ENCODE measurements around the gene RTBDN.
"Not testable (repeated sequence)": the region's sequence is repeated elsewhere in the genome, so short reads cannot be mapped to it uniquely, and the experiment has no call there.

RTBDN gene

DNA sequence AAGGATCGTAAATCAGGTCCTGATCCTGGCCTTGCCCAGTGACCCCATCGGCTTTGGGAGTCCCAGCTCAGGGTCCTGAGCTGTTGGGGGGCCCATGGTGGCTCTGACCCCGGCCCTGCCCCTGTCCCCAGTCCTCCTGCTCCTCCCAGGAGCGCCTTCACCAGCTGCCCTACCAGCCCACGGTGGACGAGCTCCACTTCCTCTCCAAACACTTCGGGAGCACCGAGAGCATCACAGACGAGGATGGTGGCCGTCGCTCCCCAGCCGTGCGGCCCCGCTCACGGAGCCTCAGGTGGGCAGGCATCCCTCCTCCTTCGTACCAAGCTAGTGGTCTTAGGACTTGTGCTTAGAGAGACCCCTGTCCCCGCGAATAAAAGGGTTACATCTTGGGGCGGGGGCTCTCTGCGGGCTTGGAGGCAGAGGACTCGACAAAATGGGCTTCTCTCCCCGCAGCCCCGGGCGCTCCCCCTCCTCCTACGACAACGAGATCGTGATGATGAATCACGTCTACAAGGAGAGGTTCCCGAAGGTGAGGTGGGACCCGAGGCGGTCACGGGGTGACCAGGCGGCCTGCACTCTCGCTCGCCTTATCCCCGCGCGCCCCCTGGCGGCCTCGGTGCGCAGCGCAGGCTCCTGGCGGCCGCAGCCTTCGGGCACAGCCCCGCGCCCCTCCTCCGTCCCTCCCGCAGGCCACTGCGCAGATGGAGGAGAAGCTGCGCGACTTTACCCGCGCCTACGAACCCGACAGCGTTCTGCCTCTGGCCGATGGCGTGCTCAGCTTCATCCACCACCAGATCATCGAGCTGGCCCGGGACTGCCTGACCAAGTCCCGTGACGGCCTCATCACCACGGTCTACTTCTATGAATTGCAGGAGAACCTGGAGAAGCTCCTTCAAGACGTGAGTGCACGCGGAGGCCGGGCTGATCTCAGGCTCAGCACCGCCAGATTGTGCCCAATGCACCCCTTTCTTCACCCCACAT lies 13.1 kb upstream of the RTBDN start:
- Histone ChIP-seq H3K27me3 (ENCODE audit: control insufficient read depth, insufficient read depth, low read length) (no peaks in the 10 kb centered on the region), H3K4me3 (ENCODE audit: low read depth, low read length) (peak overlapping the region; percentile 24; the same call in 1 of the 2 replicates), H3K9ac (ENCODE audit: low read depth, low read length) (no peak overlapping the region), H3K9me3 (ENCODE audit: control insufficient read depth, insufficient read depth, low read length) (no peaks in the 10 kb centered on the region), H3K4me1 (ENCODE audit: control insufficient read depth, insufficient read depth, low read length) (0 out of 2 replicates have a peak, but pooled peaks cover 4% of the 10 kb centered on the region), H3K27ac (ENCODE audit: low read depth, low read length) (no peak overlapping the region), H3K36me3 (ENCODE audit: control insufficient read depth, insufficient read depth, low read length) (peaks cover 11% of the 10 kb centered on the region)

DNA sequence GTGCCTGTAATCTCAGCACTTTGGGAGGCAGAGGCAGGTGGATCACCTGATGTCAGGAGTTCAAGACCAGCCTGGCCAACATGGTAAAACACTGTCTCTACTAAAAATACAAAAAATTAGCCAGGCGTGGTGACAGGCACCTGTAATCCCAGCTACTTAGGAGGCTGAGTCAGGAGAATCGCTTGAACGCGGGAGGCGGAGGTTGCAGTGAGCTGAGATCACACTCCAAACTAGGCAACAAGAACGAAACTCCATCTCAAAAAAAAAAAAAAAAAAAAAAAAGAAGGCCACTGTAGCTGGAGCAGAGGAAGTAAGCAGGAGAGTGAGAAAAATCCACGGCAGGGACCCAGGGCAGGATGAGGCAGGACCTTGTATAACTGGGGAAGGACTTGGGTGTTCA lies 12.2 kb upstream of the RTBDN start:
- H3K9ac ChIP-seq (ENCODE audit: low read depth, low read length); H3K27me3 ChIP-seq (ENCODE audit: control insufficient read depth, insufficient read depth, low read length); H3K4me1 ChIP-seq (ENCODE audit: control insufficient read depth, insufficient read depth, low read length); H3K9me3 ChIP-seq (ENCODE audit: control insufficient read depth, insufficient read depth, low read length); H3K4me3 ChIP-seq (ENCODE audit: low read depth, low read length); H3K36me3 ChIP-seq (ENCODE audit: control insufficient read depth, insufficient read depth, low read length); H3K27ac ChIP-seq (ENCODE audit: low read depth, low read length): not testable (repeated sequence)

DNA sequence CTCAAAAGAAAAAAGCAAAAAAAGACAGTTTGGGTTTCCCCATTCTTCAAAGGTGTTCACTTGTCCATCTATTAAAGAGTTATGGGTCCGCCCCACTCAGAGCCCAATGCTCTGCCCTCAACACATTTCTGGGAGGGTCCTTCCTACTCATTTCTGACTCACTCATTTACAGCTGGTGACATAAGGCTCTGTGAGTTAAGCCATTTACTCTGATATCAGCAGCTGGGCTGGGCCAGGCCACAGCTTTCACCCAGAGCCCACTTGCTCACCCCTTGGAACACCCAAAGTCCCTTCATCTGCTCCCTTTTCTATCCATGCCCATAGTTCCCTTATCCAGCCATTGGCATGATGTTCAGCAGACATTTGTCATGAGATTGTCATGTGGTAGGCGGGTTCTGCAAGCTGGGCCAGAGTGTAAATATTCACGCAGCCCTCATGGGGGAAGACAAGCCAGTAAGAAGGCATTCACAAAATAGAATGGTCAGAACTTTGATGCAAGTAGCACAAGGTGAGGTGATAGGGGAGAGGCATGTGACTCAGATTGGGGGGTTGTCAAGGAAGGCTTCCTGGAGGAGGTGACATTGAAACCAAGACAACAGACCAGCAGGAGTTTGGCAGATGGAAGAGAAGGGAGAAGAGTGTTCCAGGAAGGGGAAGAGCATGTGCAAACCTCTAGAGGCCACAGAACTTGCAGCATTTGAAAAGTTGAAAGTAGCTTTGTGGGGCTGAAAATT lies 9.8 kb upstream of the RTBDN start:
- peaks cover 10% of the 10 kb centered on the region; the same call in 1 of the 2 replicates for H3K4me1 ChIP-seq (ENCODE audit: control insufficient read depth, insufficient read depth, low read length)
- H3K9ac ChIP-seq (ENCODE audit: low read depth, low read length): no peak overlapping the region
- peaks cover 9% of the 10 kb centered on the region for H3K36me3 ChIP-seq (ENCODE audit: control insufficient read depth, insufficient read depth, low read length)
- H3K4me3 ChIP-seq (ENCODE audit: low read depth, low read length): no peak overlapping the region
- no peaks in the 10 kb centered on the region for H3K9me3 ChIP-seq (ENCODE audit: control insufficient read depth, insufficient read depth, low read length)
- H3K27ac ChIP-seq (ENCODE audit: low read depth, low read length): no peak overlapping the region
- peaks cover 4% of the 10 kb centered on the region; the same call in 1 of the 2 replicates for H3K27me3 ChIP-seq (ENCODE audit: control insufficient read depth, insufficient read depth, low read length)

DNA sequence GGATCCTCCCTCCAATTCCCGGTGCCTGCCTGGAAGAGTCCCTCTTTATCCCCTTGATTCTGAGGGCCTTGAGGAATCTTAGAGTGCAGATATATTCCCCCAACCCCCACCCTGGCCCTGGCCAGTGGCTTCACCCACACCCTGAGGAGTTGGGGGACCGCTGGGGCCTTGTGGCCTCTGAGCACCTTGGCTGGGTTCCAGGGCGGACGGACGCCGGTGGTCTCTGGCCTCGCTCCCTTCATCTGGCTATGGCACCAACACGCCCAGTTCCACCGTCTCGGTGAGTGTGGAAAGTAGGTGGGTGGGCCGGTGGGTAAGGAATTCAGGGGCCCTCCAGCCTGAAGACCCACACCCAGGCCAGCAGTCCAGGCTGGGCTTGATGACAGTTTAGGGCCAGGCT lies 8.9 kb upstream of the RTBDN start:
- peaks cover 15% of the 10 kb centered on the region; the same call in 1 of the 2 replicates for H3K4me1 ChIP-seq (ENCODE audit: control insufficient read depth, insufficient read depth, low read length)
- H3K9me3 ChIP-seq (ENCODE audit: control insufficient read depth, insufficient read depth, low read length): no peaks in the 10 kb centered on the region
- no peak overlapping the region for H3K9ac ChIP-seq (ENCODE audit: low read depth, low read length)
- H3K36me3 ChIP-seq (ENCODE audit: control insufficient read depth, insufficient read depth, low read length): peaks cover 9% of the 10 kb centered on the region
- peaks cover 6% of the 10 kb centered on the region; the same call in 1 of the 2 replicates for H3K27me3 ChIP-seq (ENCODE audit: control insufficient read depth, insufficient read depth, low read length)
- H3K27ac ChIP-seq (ENCODE audit: low read depth, low read length): no peak overlapping the region
- H3K4me3 ChIP-seq (ENCODE audit: low read depth, low read length): no peak overlapping the region

DNA sequence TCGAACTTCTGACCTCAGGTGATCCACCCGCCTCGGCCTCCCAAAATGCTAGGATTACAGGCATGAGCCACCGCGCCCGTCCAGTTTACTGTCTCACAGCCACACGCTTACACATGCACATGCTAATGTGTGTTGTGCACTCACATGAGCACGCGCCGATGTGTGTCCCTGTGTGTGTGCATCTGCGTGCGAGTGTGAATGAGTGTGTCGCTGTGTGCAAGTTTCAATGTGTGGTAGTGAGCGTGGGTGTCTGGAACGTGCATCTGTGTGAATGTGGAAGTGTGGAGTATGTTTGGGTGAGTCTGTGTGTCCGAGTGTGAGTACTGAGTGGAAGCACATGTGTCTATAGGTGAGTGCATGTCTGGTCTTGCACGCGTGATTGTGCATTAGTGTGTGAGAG lies 8.1 kb upstream of the RTBDN start:
- H3K9ac ChIP-seq (ENCODE audit: low read depth, low read length): no peak overlapping the region
- H3K36me3 ChIP-seq (ENCODE audit: control insufficient read depth, insufficient read depth, low read length): peaks cover 9% of the 10 kb centered on the region
- no peak overlapping the region for H3K27ac ChIP-seq (ENCODE audit: low read depth, low read length)
- no peak overlapping the region for H3K4me3 ChIP-seq (ENCODE audit: low read depth, low read length)
- H3K9me3 ChIP-seq (ENCODE audit: control insufficient read depth, insufficient read depth, low read length): no peaks in the 10 kb centered on the region
- H3K27me3 ChIP-seq (ENCODE audit: control insufficient read depth, insufficient read depth, low read length): peaks cover 6% of the 10 kb centered on the region; the same call in 1 of the 2 replicates
- peaks cover 13% of the 10 kb centered on the region; the same call in 1 of the 2 replicates for H3K4me1 ChIP-seq (ENCODE audit: control insufficient read depth, insufficient read depth, low read length)

DNA sequence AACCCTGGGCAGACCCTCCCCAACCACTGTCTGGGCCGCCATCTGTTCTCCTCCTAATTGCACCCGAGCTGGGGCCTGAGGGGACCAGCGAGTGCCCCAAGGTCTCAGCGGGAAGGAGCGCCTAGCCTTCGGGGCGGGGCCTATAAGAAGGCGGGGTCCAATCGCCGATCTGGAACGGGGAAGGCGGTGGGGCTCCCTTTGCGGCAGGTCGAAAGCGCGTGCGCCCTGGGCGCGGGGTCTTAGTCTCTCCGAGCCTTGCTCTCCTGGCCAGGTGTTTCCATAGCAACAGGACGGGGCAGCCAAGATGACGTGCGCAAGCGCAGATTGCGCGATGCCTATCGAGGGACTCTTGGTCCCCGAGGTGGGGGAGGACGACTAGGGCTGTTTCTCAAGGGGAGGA lies 6.7 kb upstream of the RTBDN start:
- Histone ChIP-seq H3K9me3 (ENCODE audit: control insufficient read depth, insufficient read depth, low read length) (no peaks in the 10 kb centered on the region), H3K4me1 (ENCODE audit: control insufficient read depth, insufficient read depth, low read length) (peaks cover 13% of the 10 kb centered on the region; the same call in 1 of the 2 replicates), H3K9ac (ENCODE audit: low read depth, low read length) (no peak overlapping the region), H3K27me3 (ENCODE audit: control insufficient read depth, insufficient read depth, low read length) (peaks cover 6% of the 10 kb centered on the region; the same call in 1 of the 2 replicates), H3K36me3 (ENCODE audit: control insufficient read depth, insufficient read depth, low read length) (peaks cover 9% of the 10 kb centered on the region), H3K27ac (ENCODE audit: low read depth, low read length) (peak overlapping the region; percentile 91), H3K4me3 (ENCODE audit: low read depth, low read length) (peak overlapping the region; percentile 58)

DNA sequence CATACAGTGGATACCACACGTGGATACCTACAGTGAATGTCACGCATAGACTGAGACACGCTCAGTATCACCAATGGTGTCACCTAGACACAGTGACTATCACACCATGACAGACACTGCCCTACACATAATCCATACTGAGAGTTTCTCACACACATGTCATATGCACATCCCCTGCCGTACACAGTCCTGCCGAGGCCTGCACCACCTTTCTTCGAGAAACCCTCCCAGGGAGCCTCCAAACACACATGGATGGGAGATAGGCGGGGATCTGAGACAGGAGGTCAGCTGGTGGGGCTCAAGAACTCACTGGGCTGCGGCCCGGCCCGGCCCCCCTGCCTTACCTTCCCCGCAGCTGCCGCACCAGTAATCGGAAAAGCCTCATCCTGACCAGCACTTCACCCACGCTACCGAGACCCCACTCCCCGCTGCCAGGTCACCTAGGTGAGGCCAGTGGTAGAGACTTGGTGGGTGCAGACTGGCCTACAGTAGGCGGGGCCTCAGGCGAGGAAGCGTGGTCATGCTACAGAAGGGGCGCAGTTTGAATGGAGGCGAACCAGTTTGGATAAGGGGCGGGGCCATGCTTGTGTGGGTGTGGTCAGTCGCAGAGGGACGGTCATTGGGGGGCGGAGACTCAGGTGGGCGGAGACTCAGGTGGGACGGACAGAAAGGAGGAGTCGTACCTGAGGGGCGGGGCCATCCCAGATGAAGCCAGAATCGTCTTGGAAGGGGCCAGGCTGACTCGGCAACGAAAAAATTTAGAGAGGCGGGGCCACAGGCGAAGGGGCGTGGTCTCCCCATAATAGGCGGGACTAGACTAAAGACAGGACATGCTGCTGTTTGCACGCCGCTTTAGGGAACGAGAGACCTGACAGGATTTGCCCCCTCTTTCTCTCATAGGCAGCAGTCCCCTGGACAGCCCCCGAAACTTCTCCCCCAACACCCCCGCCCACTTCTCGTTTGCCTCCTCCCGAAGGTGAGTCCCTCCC lies 6.0 kb upstream of the RTBDN start:
- peak overlapping the region; percentile 91 for H3K27ac ChIP-seq (ENCODE audit: low read depth, low read length)
- peaks cover 9% of the 10 kb centered on the region for H3K36me3 ChIP-seq (ENCODE audit: control insufficient read depth, insufficient read depth, low read length)
- peaks cover 8% of the 10 kb centered on the region for H3K27me3 ChIP-seq (ENCODE audit: control insufficient read depth, insufficient read depth, low read length)
- no peak overlapping the region for H3K9ac ChIP-seq (ENCODE audit: low read depth, low read length)
- peak overlapping the region; percentile 58 for H3K4me3 ChIP-seq (ENCODE audit: low read depth, low read length)
- H3K4me1 ChIP-seq (ENCODE audit: control insufficient read depth, insufficient read depth, low read length): peaks cover 13% of the 10 kb centered on the region; the same call in 1 of the 2 replicates
- H3K9me3 ChIP-seq (ENCODE audit: control insufficient read depth, insufficient read depth, low read length): no peaks in the 10 kb centered on the region

DNA sequence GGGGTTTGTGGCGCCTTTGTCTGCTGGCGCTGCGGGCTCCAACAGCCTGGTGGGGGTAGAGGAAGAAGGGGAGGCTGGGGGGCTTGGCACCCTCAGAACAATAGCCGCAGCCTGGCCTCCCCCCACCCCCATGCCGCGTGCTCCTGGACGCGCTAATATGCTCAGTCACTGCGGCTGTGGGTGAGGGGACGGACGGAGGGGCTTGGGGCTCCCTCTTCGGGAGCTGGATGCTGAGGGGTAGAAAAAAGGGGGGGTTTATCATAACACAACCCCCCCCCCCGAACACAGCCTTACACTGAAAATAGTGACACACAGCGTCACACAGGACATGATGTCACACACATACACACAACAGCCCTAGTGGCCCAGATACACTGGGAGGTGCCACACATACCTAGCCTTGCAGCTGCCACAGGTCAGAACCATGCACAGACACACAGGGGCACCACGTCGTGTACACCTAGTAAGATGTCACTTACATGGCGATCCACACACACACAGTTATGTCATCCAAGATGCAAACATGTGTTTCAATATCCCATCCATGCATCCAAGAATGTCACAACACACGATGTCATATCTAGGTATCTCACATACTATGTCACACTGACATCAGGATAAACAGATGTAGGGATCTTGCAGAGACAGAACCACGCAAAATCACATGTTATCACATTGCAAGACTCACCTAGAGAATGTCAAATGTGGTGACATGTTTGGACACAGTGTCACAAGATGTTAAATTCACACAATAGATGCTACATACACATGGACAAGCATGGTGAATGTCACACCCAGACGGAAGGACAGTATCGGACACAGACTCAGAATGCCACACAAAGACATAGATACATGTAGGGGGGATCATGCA lies 4.7 kb upstream of the RTBDN start:
- Histone ChIP-seq H3K9ac (ENCODE audit: low read depth, low read length) (no peak overlapping the region), H3K4me3 (ENCODE audit: low read depth, low read length) (peak overlapping the region; percentile 77), H3K9me3 (ENCODE audit: control insufficient read depth, insufficient read depth, low read length) (no peaks in the 10 kb centered on the region), H3K27me3 (ENCODE audit: control insufficient read depth, insufficient read depth, low read length) (peaks cover 20% of the 10 kb centered on the region), H3K36me3 (ENCODE audit: control insufficient read depth, insufficient read depth, low read length) (peaks cover 7% of the 10 kb centered on the region), H3K27ac (ENCODE audit: low read depth, low read length) (no peak overlapping the region), H3K4me1 (ENCODE audit: control insufficient read depth, insufficient read depth, low read length) (peaks cover 13% of the 10 kb centered on the region; the same call in 1 of the 2 replicates)

DNA sequence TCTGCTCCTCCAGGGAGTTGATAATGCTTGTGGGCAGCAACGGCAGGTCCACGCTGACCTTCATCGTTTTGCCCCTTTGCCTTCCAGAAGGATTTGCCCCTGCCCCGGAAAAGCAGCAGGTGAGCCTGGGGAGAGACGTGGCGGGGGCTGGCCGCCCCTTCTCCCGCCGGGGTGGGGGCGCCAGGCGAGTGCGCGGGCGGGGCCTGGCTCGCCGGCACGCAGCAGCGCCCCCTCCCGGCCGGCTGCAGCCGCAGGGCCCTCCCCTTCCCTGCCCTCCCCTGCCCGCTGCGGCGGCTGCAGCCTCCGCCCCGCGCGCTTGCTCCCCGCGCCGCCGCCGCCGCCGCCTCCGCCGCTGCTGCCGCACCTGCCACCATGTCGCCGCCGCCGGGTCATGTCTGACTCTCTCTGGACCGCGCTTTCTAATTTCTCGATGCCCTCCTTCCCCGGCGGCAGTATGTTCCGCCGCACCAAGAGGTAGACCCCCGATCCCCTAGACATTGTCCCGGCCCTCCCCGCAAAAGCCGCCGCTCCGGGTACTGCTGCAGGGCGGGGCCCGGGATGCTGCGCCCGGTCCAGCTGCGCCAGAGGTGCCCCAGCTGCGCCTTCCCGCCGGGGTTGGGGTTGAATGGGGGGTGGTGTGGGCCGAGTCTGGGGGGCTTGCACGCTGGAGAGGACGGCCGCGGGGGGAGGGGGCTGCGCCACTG lies 4.0 kb upstream of the RTBDN start, which contains the start of gene MAST1:
Gene MAST1, plus strand, starts transcription at position 334 of the 704 bp plus-strand sequence. Its CDS starts 58 bp downstream, at position 392.
- H3K9ac ChIP-seq (ENCODE audit: low read depth, low read length): no peak within 1 kb of the TSS
- peak within 1 kb of the TSS; percentile 57 for H3K27ac ChIP-seq (ENCODE audit: low read depth, low read length)
- H3K4me3 ChIP-seq (ENCODE audit: low read depth, low read length): peak within 1 kb of the TSS; percentile 77
- H3K9me3 ChIP-seq (ENCODE audit: control insufficient read depth, insufficient read depth, low read length): no peaks in the 10 kb centered on the region
- peaks cover 14% of the 10 kb centered on the region for H3K4me1 ChIP-seq (ENCODE audit: control insufficient read depth, insufficient read depth, low read length)
- H3K27me3 ChIP-seq (ENCODE audit: control insufficient read depth, insufficient read depth, low read length): peaks cover 20% of the 10 kb centered on the region
- H3K36me3 ChIP-seq (ENCODE audit: control insufficient read depth, insufficient read depth, low read length): peaks cover 5% of the 10 kb centered on the region; the same call in 1 of the 2 replicates

Measured in HUES48 (cell line).